PC-9 (cell line): Measurements from ENCODE around the gene HSD17B13. TPM values are rescaled to one million over a fixed set of nuclear protein-coding genes. Genes with fewer than 3 reads are reported as not detected.

Experiments
- BruUV-seq: library from RNA; stranded (reverse); fragments of 400-500 nt; replicated peaks from 2 replicates; lab custom pipeline; 2021; lab: Mats Ljungman, UMichigan
- CTCF ChIA-PET: fragments of 300-600 bp; sonication (Branson Sonifier 250); formaldehyde crosslinking; loops from one replicate; lab custom pipeline; 2022; ENCODE audit warnings: antibody characterized with exemption; lab: Charles Lee
- POLR2A ChIA-PET: fragments of 300-600 bp; sonication (Branson Sonifier 250); formaldehyde crosslinking; loops from one replicate; lab custom pipeline; 2022; ENCODE audit warnings: antibody characterized with exemption; ENCODE audit not compliant: unreplicated experiment; lab: Charles Lee
- DNase-seq, 2 experiments: peaks; one replicate each; pipeline versions ENCODE4 v3.0.0 to v3.0.0-alpha.2; 2015 to 2022; ENCODE audit warnings: mixed read lengths in 1 of 2
- H2AFZ ChIP-seq: fragments of 200-600 bp; sonication (generic); 2 replicates; pipeline ENCODE4 v1.8.1; 2017; ENCODE audit warnings: antibody characterized with exemption
- H3F3A ChIP-seq: fragments of 200-600 bp; sonication (generic); 2 replicates; pipeline ENCODE4 v1.8.1; 2017; ENCODE audit warnings: antibody characterized with exemption, mild to moderate bottlenecking, low read depth; ENCODE audit not compliant: insufficient read depth
- H3K27ac ChIP-seq: fragments of 200-600 bp; sonication (generic); 2 replicates; pipeline ENCODE4 v1.6.1; 2016; ENCODE audit warnings: mixed run types
- H3K27me3 ChIP-seq: fragments of 200-600 bp; sonication (generic); 2 replicates; pipeline ENCODE4 v1.6.1; 2016; ENCODE audit warnings: low read depth, mixed run types; ENCODE audit not compliant: insufficient read depth
- H3K36me3 ChIP-seq: fragments of 200-600 bp; sonication (generic); 2 replicates; pipeline ENCODE4 v1.6.1; 2016; ENCODE audit warnings: low read depth, mixed run types
- H3K4me1 ChIP-seq: fragments of 200-600 bp; sonication (generic); replicated peaks from 2 replicates; pipeline ENCODE4 v1.6.1; 2016; ENCODE audit warnings: mixed run types; ENCODE audit not compliant: insufficient read depth
- H3K4me2 ChIP-seq: fragments of 200-600 bp; sonication (generic); 2 replicates; pipeline ENCODE4 v1.6.1; 2017; ENCODE audit warnings: mixed run types
- H3K4me3 ChIP-seq: fragments of 200-600 bp; sonication (generic); 2 replicates; pipeline ENCODE4 v1.6.1; 2016; ENCODE audit warnings: mixed run types
- H3K79me2 ChIP-seq: fragments of 200-600 bp; sonication (generic); 2 replicates; pipeline ENCODE4 v1.6.1; 2017; ENCODE audit warnings: low read depth, mixed run types
- H3K9me2 ChIP-seq: fragments of 200-600 bp; sonication (generic); 2 replicates; pipeline ENCODE4 v1.8.1; 2017; ENCODE audit warnings: mild to moderate bottlenecking; ENCODE audit not compliant: insufficient read depth
- H3K9me3 ChIP-seq: fragments of 200-600 bp; sonication (generic); 2 replicates; pipeline ENCODE4 v1.8.1; 2016; ENCODE audit warnings: low read depth; ENCODE audit not compliant: insufficient read depth
- H4K20me1 ChIP-seq: fragments of 200-600 bp; sonication (generic); 2 replicates; pipeline ENCODE4 v1.8.1; 2017; ENCODE audit not compliant: insufficient read depth
- EZH2 ChIP-seq: fragments of 200-600 bp; sonication (generic); IDR thresholded peaks from 2 replicates; pipeline ENCODE4 v1.8.0; 2017; ENCODE audit warnings: antibody characterized with exemption, low read depth
- intact Hi-C: fragments of 100-400 bp; cut with micrococcal nuclease; formaldehyde crosslinking; loops from one replicate; pipeline ENCODE4 v1.10.0; 2022; ENCODE audit not compliant: unreplicated experiment
- total RNA-seq: library from RNA; stranded (reverse); gene quantifications from 2 replicates; pipeline ENCODE4 v1.2.3, GENCODE V29; 2021
- TF ChIP-seq, protein P1 (sequence below): fragments of 200-600 bp; sonication (generic); conservative IDR thresholded peaks from 2 replicates; pipeline ENCODE4 v1.6.1; 2017; ENCODE audit warnings: mixed run types, antibody characterized with exemption, mild to moderate bottlenecking, moderate library complexity

HSD17B13 gene
- total RNA-seq, 1 experiment from 2014 or later: not detected

DNA sequence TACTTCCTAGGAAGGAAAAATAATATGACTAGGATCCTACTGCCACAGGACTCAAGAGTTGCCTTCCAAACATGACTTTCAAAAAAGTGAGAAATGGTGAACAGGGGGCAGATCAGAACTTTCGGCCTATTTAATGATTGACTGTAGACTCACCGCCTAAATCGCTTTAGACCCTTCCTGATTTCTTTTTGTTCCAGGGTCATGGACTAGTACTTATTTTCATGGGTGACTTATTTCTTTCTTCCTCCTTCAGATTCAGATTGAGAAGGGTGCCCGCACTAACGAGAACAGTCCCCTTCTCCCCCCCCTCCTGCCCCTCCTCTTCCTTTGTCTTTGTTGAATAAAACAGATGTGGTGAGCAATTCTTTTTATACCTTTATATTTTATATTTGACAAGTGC is 54.3 kb downstream of the HSD17B13 start:
- Histone ChIP-seq H3K27ac (no peak overlapping the region), H2AFZ (no peak overlapping the region), H3K4me3 (no peak overlapping the region), H3K27me3 (no peaks in the 10 kb centered on the region), H3K4me1 (no peaks in the 10 kb centered on the region), H3K36me3 (no peaks in the 10 kb centered on the region), H3K9me2 (no peaks in the 10 kb centered on the region), H3K9me3 (no peaks in the 10 kb centered on the region), H3F3A (no peaks in the 10 kb centered on the region), H3K79me2 (no peaks in the 10 kb centered on the region), H3K4me2 (no peak overlapping the region), H4K20me1 (no peaks in the 10 kb centered on the region)
- CTCF ChIA-PET: no interaction called here
- BruUV-seq: no TSS peak
- no peak for TF ChIP-seq EZH2
- TF ChIP-seq, protein P1, sequence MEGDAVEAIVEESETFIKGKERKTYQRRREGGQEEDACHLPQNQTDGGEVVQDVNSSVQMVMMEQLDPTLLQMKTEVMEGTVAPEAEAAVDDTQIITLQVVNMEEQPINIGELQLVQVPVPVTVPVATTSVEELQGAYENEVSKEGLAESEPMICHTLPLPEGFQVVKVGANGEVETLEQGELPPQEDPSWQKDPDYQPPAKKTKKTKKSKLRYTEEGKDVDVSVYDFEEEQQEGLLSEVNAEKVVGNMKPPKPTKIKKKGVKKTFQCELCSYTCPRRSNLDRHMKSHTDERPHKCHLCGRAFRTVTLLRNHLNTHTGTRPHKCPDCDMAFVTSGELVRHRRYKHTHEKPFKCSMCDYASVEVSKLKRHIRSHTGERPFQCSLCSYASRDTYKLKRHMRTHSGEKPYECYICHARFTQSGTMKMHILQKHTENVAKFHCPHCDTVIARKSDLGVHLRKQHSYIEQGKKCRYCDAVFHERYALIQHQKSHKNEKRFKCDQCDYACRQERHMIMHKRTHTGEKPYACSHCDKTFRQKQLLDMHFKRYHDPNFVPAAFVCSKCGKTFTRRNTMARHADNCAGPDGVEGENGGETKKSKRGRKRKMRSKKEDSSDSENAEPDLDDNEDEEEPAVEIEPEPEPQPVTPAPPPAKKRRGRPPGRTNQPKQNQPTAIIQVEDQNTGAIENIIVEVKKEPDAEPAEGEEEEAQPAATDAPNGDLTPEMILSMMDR: no peak
- POLR2A ChIA-PET: no interaction called here
- intact Hi-C loops: no loop called here
- DNase-seq: no peak

DNA sequence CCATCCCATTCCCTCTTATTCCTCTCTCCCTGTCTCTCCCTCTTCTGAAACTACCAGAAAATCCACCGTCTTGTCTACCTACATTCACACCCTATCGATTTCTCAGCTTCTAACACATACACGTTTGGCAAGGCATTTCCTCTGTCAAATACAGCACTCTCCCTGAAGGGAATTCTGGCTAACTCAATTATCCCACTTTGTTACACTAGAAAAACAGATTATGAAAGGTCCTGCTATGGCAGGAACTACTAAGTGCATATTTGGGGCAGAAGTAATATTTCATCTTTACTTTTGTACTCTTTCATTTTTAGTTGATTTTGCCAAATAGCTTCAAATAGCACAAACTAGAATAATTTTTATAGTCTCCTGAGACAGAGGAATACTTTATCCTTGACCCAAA is 55.7 kb downstream of the HSD17B13 start:
- CTCF ChIA-PET: interaction anchor here (1.0 kb wide), 1 partner anchor 550 kb away, joined by 3 read pairs; no protein-coding TSS in a partner anchor

DNA sequence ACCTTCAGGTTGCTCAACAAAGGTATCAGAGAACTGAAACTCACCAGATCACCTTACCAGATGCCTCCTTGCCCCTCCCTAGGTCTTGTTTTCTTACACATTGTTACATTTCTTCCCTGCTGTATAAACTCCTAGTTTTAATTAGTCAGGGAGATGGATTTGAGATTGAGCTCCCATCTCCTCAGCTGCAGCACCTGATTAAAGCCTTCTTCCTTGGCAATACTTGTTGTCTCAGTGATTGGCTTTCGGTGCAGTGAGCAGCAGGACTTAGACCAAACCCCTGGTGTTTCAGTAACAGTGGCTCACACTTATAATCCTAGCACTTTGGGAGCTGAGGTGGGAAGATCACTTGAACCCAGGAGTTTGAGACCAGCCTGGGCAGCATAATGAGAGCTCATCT is 59.8 kb downstream of the HSD17B13 start:
- intact Hi-C loops: no loop called here
- Histone ChIP-seq H3K4me1 (no peaks in the 10 kb centered on the region), H3K9me3 (no peaks in the 10 kb centered on the region), H3K4me2 (no peak overlapping the region), H3K79me2 (no peaks in the 10 kb centered on the region), H3F3A (no peaks in the 10 kb centered on the region), H3K9me2 (no peaks in the 10 kb centered on the region), H3K27ac (no peak overlapping the region), H4K20me1 (no peaks in the 10 kb centered on the region), H3K27me3 (no peaks in the 10 kb centered on the region), H2AFZ (no peak overlapping the region), H3K4me3 (no peak overlapping the region), H3K36me3 (no peaks in the 10 kb centered on the region)
- no TSS peak for BruUV-seq
- CTCF ChIA-PET: no interaction called here
- TF ChIP-seq, protein P1: no peak
- no peak for TF ChIP-seq EZH2
- DNase-seq: no peak
- POLR2A ChIA-PET: no interaction called here

More for the DNA sequence above, 55.7 kb downstream of the HSD17B13 start:
- TF ChIP-seq EZH2: no peak
- TF ChIP-seq, protein P1: no peak
- BruUV-seq: no TSS peak
- intact Hi-C loops: no loop called here
- H3K9me2 ChIP-seq: no peaks in the 10 kb centered on the region
- no peaks in the 10 kb centered on the region for H3K36me3 ChIP-seq
- H2AFZ ChIP-seq: no peak overlapping the region
- H3K4me2 ChIP-seq: no peak overlapping the region
- no peaks in the 10 kb centered on the region for H3K4me1 ChIP-seq
- no peak for DNase-seq
- POLR2A ChIA-PET: no interaction called here
- H3K27ac ChIP-seq: no peak overlapping the region
- H3K27me3 ChIP-seq: no peaks in the 10 kb centered on the region
- H4K20me1 ChIP-seq: no peaks in the 10 kb centered on the region
- no peaks in the 10 kb centered on the region for H3K79me2 ChIP-seq
- H3K9me3 ChIP-seq: no peaks in the 10 kb centered on the region
- no peak overlapping the region for H3K4me3 ChIP-seq
- no peaks in the 10 kb centered on the region for H3F3A ChIP-seq
